Vein endothelial cell (primary cell): ENCODE results near the gene NCKAP5. TPM values are rescaled to one million over a fixed set of nuclear protein-coding genes. Genes with fewer than 3 reads are reported as not detected.

Experiments used
- small RNA-seq: library from RNA; depleted of rRNA; stranded (forward); fragments of <200 nt; gene quantifications from one replicate; pipeline ENCODE3, GENCODE V24; 2012
- total RNA-seq: library from RNA; depleted of rRNA; stranded (reverse); fragments of >200 nt; gene quantifications from 2 replicates; pipeline ENCODE4 v1.2.3, GENCODE V29; 2012

Gene NCKAP5
- 0.96 and 2.0 TPM in 2 replicates for total RNA-seq

DNA sequence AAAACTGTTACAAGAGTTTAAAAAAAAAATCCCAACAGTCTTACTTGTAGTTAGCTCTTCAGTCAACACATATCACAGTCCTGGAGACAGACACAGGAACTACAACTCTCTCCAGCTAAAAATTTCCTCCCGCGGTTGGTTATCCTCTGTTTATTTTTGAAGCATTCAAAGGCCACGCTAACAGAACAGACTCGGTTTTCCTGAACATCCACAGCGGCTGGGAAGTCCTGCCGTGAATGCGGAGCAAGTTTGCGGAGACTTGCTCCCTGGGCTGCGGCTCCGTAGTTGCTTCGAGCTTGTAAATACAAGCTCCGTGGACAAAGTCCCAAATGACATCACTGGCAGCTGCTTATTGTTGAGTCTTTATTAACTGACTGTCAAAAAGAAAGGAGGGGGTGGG, at the start of gene NCKAP5:
TSS of gene NCKAP5 (minus strand) at position 292 of the 400 bp plus-strand sequence. CDS start 50,937 bp downstream, outside the sequence.

DNA sequence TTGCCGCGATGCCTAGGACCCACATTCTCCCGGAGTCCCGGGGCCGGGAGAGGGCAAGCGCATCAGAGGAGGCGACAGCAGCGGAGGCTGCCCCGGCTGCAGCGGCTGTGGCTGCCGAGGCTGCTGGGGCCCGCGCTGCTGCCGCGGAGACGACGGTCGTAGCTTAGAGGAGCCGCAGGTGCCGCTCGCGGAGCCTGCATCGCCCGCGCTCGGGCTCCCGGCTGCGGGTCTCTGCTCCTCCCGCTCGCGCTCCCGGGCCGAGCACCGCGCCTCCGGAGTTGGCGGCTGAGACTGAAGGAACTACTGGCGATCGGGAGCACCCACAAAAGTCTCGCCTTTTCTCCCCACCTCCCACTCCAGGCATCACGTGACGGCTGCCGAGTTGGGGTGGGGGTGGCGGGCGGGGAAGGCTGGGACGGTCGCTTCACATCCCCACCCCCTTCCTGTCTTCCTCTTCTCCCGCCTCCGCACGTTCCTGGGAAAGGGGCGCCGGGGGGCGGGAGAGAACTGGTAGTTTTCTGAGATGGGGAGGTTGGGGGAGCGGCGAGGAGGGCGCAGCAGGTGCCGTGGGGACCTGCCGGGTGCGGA, 898.3 kb downstream of the NCKAP5 start, which contains the start of gene LYPD1:
TSS of gene LYPD1 (minus strand) at position 298 of the 588 bp plus-strand sequence. CDS start at position 25, 273 bp downstream.

Small RNAs within 50 kb of the gene (small RNA-seq; reads per million reads assigned to genes)
- gene AC016909.1 (not detected), gene RN7SKP154 (not detected), gene RNU6-579P (not detected)
